GM23248 (cell line): ENCODE results near the gene CHIT1.

ENCODE experiments used
- EZH2 ChIP-seq: fragments of 200-600 bp; sonication (generic); IDR thresholded peaks from 2 replicates; pipeline ENCODE4 v1.6.1; 2018; ENCODE audit warnings: antibody characterized with exemption, mild to moderate bottlenecking; ENCODE audit not compliant: insufficient read depth, poor library complexity, severe bottlenecking
- EZH2phosphoT487 ChIP-seq: fragments of 200-600 bp; sonication (generic); IDR thresholded peaks from 2 replicates; pipeline ENCODE4 v1.6.1; 2018; ENCODE audit warnings: antibody characterized with exemption, moderate library complexity, mild to moderate bottlenecking, low read depth; ENCODE audit not compliant: insufficient read depth

DNA sequence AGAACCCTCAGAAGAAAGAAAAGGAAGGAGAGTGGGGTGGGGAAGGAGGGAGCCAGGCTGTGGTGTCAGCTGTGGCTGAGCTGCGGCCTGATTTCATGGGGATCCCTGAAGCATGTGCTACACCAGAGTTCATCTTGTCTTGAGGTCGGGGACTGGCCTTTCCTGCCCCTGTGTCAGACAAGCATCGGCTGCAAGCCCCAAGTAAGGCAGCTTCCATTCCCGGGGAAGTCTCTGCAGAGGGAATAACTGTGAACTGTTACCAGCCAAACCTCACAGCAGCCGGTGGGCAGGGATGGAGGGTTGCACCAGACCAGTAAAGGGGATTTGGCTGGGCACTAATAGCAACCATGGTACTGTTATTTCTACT, 40.2 kb upstream of the CHIT1 start:
- no peak for TF ChIP-seq EZH2
- TF ChIP-seq EZH2phosphoT487: no peak
